ENCODE measurements around the gene AP2A1. TPM values are rescaled to one million over a fixed set of nuclear protein-coding genes. Genes with fewer than 3 reads are reported as not detected.

The AP2A1 gene
- total RNA-seq, 4 donors from 2014 or later: 94.2 to 142 (median 131) TPM

- intact Hi-C loops (cut with DNase I; ENCODE audit: low total_unique reads): loop anchor here (1.0 to 10.0 kb wide), 4 partner anchors 63 to 818 kb away; partner anchors contain the start of genes ALDH16A1, GYS1, PRR12 and RUVBL2
- DNase-seq (peak; percentile 97 to 98), ATAC-seq (peak; percentile 65 to 69)
- peak within 1 kb of the TSS; percentile 58 to 78 (median 65) for H3K4me3 ChIP-seq
- H3K4me1 ChIP-seq: peaks cover 30% of the 10 kb centered on the region in 2 donors
- peak within 1 kb of the TSS; percentile 84 to 97 (median 94) for H3K27ac ChIP-seq
- H3K27me3 ChIP-seq: no peaks in the 10 kb centered on the region
- H3K9me3 ChIP-seq: no peaks in the 10 kb centered on the region
- TF ChIP-seq POLR2A (IDR thresholded peaks at IDR 0.05) (peak in 1 of 2 donors; percentile 9), CTCF (IDR thresholded peaks at IDR 0.05 in 4 of 5, conservative IDR thresholded peaks at IDR 0.05 in 1 of 5) (peak; percentile 3 to 39 (median 31))
- no peaks in the 10 kb centered on the region for H3K36me3 ChIP-seq
- in situ Hi-C loops (cut with MboI; ENCODE audit: low sequenced_read_pairs in 4 of 4): loop anchor here in 2 of 4 donors (10.0 kb wide), 1 partner anchor 62 kb away; the partner anchor contains the start of genes AKT1S1 (in 2 of the 2) and TBC1D17 (in 2 of the 2)
Observed at GRCh38 chr19:49812997-49813861, 46.4 kb downstream of the AP2A1 start, which contains the start of gene FUZ. Gene FUZ, minus strand, starts transcription at chr19:49813292. Its CDS starts 186 bp downstream, at chr19:49813106.

GRCh38 chr19:49814010-49814409 is 47.2 kb downstream of the AP2A1 start:
- in situ Hi-C loops (cut with MboI; ENCODE audit: low sequenced_read_pairs in 4 of 4) (loop anchor here in 2 of 4 donors (10.0 kb wide), 1 partner anchor 61 kb away; the partner anchor contains the start of genes AKT1S1 (in 2 of the 2) and TBC1D17 (in 2 of the 2)), intact Hi-C loops (cut with DNase I; ENCODE audit: low total_unique reads) (loop anchor here (5.0 to 10.0 kb wide), 2 partner anchors 222 to 819 kb away; partner anchors contain the start of genes GYS1, PRR12 and RUVBL2)
- Histone ChIP-seq H3K27me3 (no peaks in the 10 kb centered on the region), H3K4me3 (peak overlapping the region; percentile 58 to 78 (median 65)), H3K36me3 (no peaks in the 10 kb centered on the region), H3K27ac (peak overlapping the region; percentile 84 to 97 (median 94)), H3K4me1 (peaks cover 32 to 33% of the 10 kb centered on the region in 2 donors), H3K9me3 (no peaks in the 10 kb centered on the region)
- TF ChIP-seq CTCF (IDR thresholded peaks at IDR 0.05 in 4 of 5, conservative IDR thresholded peaks at IDR 0.05 in 1 of 5) (no peak), POLR2A (IDR thresholded peaks at IDR 0.05) (no peak)
- ATAC-seq (no peak), DNase-seq (no peak)

GRCh38 chr19:49816590-49816989 is 49.8 kb downstream of the AP2A1 start:
- peak overlapping the region in 2 of 4 donors; percentile 83 to 90 for H3K4me3 ChIP-seq
- TF ChIP-seq CTCF (IDR thresholded peaks at IDR 0.05 in 4 of 5, conservative IDR thresholded peaks at IDR 0.05 in 1 of 5) (no peak), POLR2A (IDR thresholded peaks at IDR 0.05) (no peak)
- peaks cover 21 to 30% of the 10 kb centered on the region in 2 donors for H3K4me1 ChIP-seq

GRCh38 chr19:49817964-49818648 is 51.3 kb downstream of the AP2A1 start, which contains the start of gene MED25:
Gene MED25, plus strand, starts transcription at chr19:49818289. Its CDS starts 53 bp downstream, at chr19:49818342.
- H3K9me3 ChIP-seq: no peaks in the 10 kb centered on the region
- H3K27me3 ChIP-seq: no peaks in the 10 kb centered on the region
- H3K27ac ChIP-seq: peak within 1 kb of the TSS; percentile 94 to 99 (median 97)
- peak in 3 of 5 experiments; percentile 35 to 65 (median 54) for TF ChIP-seq CTCF (IDR thresholded peaks at IDR 0.05 in 4 of 5, conservative IDR thresholded peaks at IDR 0.05 in 1 of 5)
- peak; percentile 90 to 97 for TF ChIP-seq POLR2A (IDR thresholded peaks at IDR 0.05)
- ATAC-seq (peak; percentile 71 to 72), DNase-seq (peak; percentile 73 to 83)
- H3K4me1 ChIP-seq: peaks cover 17 to 23% of the 10 kb centered on the region in 2 donors
- intact Hi-C loops (cut with DNase I; ENCODE audit: low total_unique reads): loop anchor here (1.0 to 10.0 kb wide), 3 partner anchors 32 to 823 kb away; partner anchors contain the start of genes AKT1S1, GYS1, RUVBL2 and TBC1D17
- peaks cover 0 to 17% of the 10 kb centered on the region in 2 donors for H3K36me3 ChIP-seq
- peak within 1 kb of the TSS; percentile 78 to 96 (median 86) for H3K4me3 ChIP-seq
- in situ Hi-C loops (cut with MboI; ENCODE audit: low sequenced_read_pairs in 4 of 4): loop anchor here in 2 of 4 donors (10.0 kb wide), 1 partner anchor 57 kb away; the partner anchor contains the start of genes AKT1S1 (in 2 of the 2) and TBC1D17 (in 2 of the 2)

More at GRCh38 chr19:49816590-49816989, 49.8 kb downstream of the AP2A1 start:
- H3K27ac ChIP-seq: peak overlapping the region; percentile 94 to 99 (median 97)
- H3K36me3 ChIP-seq: peaks cover 0 to 13% of the 10 kb centered on the region in 2 donors
- DNase-seq (no peak), ATAC-seq (no peak)
- no peaks in the 10 kb centered on the region for H3K27me3 ChIP-seq
- H3K9me3 ChIP-seq: no peaks in the 10 kb centered on the region
- intact Hi-C loops (cut with DNase I; ENCODE audit: low total_unique reads): loop anchor here (10.0 kb wide), 1 partner anchor 822 kb away; the partner anchor contains the start of genes GYS1 and RUVBL2
- in situ Hi-C loops (cut with MboI; ENCODE audit: low sequenced_read_pairs in 4 of 4): loop anchor here in 2 of 4 donors (10.0 kb wide), 1 partner anchor 58 kb away; the partner anchor contains the start of genes AKT1S1 (in 2 of the 2) and TBC1D17 (in 2 of the 2)
